ENCODE data around the gene CDS2. TPM values are rescaled to one million over a fixed set of nuclear protein-coding genes. Genes with fewer than 3 reads are reported as not detected.

The CDS2 gene
- total and polyA plus RNA-seq, 2 experiments from 2014 or later, result 16.8 to 40.8 TPM

DNA sequence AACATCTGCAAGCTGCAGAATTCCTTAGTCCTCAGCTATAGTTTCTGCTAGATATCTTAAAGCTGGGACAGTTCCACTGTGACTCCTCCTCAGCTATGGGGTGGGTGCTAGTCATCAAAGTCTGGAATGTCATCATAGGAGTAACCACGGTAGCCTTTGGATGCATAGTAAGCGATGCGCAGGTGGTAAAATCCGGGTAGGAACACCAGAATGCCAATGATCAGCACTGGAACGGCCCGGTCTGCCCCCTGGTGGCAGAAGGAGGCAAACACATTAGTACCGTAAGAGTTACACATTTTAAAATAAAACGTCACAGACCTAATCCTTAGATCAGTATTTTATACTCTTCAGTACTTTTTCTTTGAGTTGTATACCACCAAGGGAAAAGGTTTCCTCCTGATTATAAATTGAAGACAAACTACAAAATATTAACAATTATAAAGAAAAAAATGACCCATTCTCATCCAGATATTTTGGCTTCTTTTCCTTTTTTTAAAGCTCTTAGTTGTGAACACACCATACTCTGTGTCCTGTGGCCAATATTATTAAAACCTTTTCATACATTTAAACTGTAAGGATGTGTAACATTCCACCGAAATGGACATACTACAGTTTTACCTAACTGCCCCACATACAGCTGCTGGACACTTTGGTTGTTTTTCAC is 26.0 kb upstream of the CDS2 start:
- H3K4me1 Mint-ChIP-seq, result no peaks in the 10 kb centered on the region
- no peaks in the 10 kb centered on the region; the same call in 1 of the 2 replicates for H3K79me2 ChIP-seq (replicated peaks; ENCODE audit: insufficient read depth)
- peak overlapping the region; percentile 86 for H3K27ac Mint-ChIP-seq
- no peak overlapping the region for H3K4me3 Mint-ChIP-seq
- H2AFZ ChIP-seq, result no peak overlapping the region
- H3F3A ChIP-seq (replicated peaks; ENCODE audit: low read depth), result peaks cover 7% of the 10 kb centered on the region
- H3K27me3 Mint-ChIP-seq (ENCODE audit: insufficient read depth, low read depth, poor library complexity), result no peaks in the 10 kb centered on the region
- no peaks in the 10 kb centered on the region for H3K4me1 ChIP-seq (ENCODE audit: insufficient read depth)
- H3K36me3 Mint-ChIP-seq (ENCODE audit: low read depth), result peaks cover 65% of the 10 kb centered on the region
- H3K4me2 ChIP-seq, result no peak overlapping the region
- H3K27me3 ChIP-seq (ENCODE audit: insufficient read depth), result no peaks in the 10 kb centered on the region
- peaks cover 46% of the 10 kb centered on the region for H3K36me3 ChIP-seq (ENCODE audit: insufficient read depth)
- no peaks in the 10 kb centered on the region for H3K9me3 Mint-ChIP-seq
- TF ChIP-seq JUNB (IDR thresholded peaks at IDR 0.05; ENCODE audit: unreplicated experiment) (no peak), NANOG (IDR thresholded peaks at IDR 0.05; ENCODE audit: borderline replicate concordance) (no peak), CREB1 (CRISPR knock-in tag; IDR thresholded peaks at IDR 0.05; ENCODE audit: low read depth) (no peak), ZNF331 (CRISPR knock-in tag; IDR thresholded peaks at IDR 0.05; ENCODE audit: low read depth) (no peak), EZH2 (IDR thresholded peaks at IDR 0.05; ENCODE audit: low read depth, unreplicated experiment) (no peak), STAT1 (IDR thresholded peaks at IDR 0.05; ENCODE audit: unreplicated experiment) (no peak)
- TF ChIP-seq, protein P1, sequence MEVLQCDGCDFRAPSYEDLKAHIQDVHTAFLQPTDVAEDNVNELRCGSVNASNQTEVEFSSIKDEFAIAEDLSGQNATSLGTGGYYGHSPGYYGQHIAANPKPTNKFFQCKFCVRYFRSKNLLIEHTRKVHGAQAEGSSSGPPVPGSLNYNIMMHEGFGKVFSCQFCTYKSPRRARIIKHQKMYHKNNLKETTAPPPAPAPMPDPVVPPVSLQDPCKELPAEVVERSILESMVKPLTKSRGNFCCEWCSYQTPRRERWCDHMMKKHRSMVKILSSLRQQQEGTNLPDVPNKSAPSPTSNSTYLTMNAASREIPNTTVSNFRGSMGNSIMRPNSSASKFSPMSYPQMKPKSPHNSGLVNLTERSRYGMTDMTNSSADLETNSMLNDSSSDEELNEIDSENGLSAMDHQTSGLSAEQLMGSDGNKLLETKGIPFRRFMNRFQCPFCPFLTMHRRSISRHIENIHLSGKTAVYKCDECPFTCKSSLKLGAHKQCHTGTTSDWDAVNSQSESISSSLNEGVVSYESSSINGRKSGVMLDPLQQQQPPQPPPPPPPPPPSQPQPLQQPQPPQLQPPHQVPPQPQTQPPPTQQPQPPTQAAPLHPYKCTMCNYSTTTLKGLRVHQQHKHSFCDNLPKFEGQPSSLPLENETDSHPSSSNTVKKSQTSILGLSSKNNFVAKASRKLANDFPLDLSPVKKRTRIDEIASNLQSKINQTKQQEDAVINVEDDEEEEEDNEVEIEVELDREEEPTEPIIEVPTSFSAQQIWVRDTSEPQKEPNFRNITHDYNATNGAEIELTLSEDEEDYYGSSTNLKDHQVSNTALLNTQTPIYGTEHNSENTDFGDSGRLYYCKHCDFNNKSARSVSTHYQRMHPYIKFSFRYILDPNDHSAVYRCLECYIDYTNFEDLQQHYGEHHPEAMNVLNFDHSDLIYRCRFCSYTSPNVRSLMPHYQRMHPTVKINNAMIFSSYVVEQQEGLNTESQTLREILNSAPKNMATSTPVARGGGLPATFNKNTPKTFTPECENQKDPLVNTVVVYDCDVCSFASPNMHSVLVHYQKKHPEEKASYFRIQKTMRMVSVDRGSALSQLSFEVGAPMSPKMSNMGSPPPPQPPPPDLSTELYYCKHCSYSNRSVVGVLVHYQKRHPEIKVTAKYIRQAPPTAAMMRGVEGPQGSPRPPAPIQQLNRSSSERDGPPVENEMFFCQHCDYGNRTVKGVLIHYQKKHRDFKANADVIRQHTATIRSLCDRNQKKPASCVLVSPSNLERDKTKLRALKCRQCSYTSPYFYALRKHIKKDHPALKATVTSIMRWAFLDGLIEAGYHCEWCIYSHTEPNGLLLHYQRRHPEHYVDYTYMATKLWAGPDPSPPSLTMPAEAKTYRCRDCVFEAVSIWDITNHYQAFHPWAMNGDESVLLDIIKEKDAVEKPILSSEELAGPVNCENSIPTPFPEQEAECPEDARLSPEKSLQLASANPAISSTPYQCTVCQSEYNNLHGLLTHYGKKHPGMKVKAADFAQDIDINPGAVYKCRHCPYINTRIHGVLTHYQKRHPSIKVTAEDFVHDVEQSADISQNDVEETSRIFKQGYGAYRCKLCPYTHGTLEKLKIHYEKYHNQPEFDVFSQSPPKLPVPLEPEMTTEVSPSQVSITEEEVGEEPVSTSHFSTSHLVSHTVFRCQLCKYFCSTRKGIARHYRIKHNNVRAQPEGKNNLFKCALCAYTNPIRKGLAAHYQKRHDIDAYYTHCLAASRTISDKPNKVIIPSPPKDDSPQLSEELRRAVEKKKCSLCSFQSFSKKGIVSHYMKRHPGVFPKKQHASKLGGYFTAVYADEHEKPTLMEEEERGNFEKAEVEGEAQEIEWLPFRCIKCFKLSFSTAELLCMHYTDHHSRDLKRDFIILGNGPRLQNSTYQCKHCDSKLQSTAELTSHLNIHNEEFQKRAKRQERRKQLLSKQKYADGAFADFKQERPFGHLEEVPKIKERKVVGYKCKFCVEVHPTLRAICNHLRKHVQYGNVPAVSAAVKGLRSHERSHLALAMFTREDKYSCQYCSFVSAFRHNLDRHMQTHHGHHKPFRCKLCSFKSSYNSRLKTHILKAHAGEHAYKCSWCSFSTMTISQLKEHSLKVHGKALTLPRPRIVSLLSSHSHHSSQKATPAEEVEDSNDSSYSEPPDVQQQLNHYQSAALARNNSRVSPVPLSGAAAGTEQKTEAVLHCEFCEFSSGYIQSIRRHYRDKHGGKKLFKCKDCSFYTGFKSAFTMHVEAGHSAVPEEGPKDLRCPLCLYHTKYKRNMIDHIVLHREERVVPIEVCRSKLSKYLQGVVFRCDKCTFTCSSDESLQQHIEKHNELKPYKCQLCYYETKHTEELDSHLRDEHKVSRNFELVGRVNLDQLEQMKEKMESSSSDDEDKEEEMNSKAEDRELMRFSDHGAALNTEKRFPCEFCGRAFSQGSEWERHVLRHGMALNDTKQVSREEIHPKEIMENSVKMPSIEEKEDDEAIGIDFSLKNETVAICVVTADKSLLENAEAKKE (CRISPR knock-in tag; IDR thresholded peaks at IDR 0.05), result no peak
- TF ChIP-seq, protein P2, sequence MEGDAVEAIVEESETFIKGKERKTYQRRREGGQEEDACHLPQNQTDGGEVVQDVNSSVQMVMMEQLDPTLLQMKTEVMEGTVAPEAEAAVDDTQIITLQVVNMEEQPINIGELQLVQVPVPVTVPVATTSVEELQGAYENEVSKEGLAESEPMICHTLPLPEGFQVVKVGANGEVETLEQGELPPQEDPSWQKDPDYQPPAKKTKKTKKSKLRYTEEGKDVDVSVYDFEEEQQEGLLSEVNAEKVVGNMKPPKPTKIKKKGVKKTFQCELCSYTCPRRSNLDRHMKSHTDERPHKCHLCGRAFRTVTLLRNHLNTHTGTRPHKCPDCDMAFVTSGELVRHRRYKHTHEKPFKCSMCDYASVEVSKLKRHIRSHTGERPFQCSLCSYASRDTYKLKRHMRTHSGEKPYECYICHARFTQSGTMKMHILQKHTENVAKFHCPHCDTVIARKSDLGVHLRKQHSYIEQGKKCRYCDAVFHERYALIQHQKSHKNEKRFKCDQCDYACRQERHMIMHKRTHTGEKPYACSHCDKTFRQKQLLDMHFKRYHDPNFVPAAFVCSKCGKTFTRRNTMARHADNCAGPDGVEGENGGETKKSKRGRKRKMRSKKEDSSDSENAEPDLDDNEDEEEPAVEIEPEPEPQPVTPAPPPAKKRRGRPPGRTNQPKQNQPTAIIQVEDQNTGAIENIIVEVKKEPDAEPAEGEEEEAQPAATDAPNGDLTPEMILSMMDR (conservative IDR thresholded peaks at IDR 0.05; ENCODE audit: low read depth in 2 of 2), result peak; percentile 83 to 97
- no peak overlapping the region for H3K4me3 ChIP-seq
- ATAC-seq (peak; percentile 88), DNase-seq (ENCODE audit: low spot score) (peak; percentile 83)
- no peaks in the 10 kb centered on the region for H3K9me2 ChIP-seq (ENCODE audit: insufficient read depth)
- H4K20me1 ChIP-seq (replicated peaks; ENCODE audit: insufficient read depth), result peaks cover 10% of the 10 kb centered on the region; the same call in 1 of the 2 replicates
- no peak overlapping the region; the same call in 1 of the 2 replicates for H3K27ac ChIP-seq (ENCODE audit: low read depth)
